GM18861 (cell line): ENCODE data around the gene JARID2.

Source experiments
- ATAC-seq: cut with Tn5 transposase; IDR thresholded peaks from one replicate; pipeline ENCODE4 v1.9.1; 2021; ENCODE audit not compliant: unreplicated experiment

Gene JARID2

DNA sequence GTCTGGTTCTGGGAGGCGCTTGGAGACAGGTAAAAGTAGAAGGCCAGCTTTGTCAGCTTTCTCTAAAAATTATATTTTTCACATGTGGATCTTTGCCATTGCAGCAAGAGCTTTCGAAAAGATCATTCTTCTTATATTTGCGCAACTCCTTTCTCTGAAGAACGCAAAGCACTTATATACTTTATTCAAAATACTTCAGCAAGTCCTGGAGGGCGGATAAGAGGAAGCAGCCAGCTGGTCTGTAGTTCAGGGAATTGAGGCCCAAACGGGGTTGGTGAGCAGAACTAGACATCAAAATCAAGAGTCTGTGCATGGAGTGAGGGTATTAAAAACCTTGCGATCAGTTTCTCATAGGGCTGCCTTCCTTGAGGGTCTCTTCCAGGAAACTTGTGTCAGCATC is 234.7 kb downstream of the JARID2 start:
- no peak for ATAC-seq

DNA sequence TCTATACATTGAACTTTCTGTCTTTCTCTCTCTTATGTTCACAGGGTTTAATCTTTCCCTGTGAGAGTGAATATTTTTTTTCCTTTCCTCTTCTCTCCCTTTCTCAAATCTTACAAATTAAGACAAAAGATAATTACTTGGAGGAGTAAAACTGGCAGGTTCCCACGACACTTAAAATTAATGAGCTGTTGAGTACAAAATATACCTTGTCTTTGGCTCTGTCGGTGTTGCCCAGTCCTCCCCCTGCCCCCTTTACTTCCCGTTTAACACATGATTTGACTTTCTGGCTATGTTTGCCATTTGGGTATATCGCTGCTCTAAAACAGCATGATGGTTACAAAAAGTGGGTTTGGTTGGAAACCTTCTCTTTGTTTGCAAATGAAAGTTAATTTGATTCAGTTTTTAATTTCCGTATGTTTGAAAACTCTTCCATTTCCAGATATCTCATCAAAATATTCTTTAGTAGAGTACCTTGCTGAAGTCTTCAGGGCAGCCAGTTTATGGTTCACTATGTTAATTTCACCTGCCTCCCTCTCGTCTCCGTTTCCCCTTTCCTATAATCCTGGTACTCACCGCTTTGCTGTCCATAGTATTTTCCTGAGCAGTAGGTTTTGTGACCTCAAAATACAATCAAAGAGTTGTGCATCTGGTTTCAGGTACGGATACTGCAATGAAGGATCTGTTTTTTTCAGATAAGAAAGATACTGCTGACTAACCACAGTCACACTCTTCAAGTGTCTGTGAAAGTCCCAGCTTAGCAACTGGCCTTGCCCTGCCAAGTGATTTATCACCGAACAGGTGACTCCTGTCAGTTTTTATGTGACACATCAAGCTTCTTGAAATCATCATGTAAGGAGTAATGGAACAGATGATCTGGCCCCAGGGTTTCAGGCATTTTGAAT is 235.8 kb downstream of the JARID2 start:
- ATAC-seq = no peak

GRCh38 chr6:15483060-15483459 is 237.2 kb downstream of the JARID2 start:
- ATAC-seq = no peak

- no peak for ATAC-seq
Observed at GRCh38 chr6:15484140-15484539, 238.3 kb downstream of the JARID2 start.

DNA sequence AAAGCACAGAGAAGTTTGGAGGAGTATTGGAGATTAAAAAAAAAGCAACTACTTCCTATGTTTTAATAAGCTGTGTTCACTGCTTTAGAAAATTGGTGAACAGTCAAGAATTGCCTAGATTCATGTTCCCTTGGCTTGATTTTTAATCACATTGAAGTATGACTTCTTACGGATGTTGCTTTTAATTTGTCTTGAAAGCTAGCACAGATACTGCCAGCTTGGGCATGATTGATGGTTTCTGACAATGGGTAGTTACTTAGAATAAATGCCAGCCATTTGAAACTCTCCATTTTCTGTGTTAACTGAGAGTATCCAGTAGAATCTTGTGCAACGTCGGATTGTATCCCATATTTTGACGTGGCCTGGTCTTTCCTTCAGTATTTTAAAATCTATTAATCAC is 239.0 kb downstream of the JARID2 start:
- ATAC-seq = no peak

DNA sequence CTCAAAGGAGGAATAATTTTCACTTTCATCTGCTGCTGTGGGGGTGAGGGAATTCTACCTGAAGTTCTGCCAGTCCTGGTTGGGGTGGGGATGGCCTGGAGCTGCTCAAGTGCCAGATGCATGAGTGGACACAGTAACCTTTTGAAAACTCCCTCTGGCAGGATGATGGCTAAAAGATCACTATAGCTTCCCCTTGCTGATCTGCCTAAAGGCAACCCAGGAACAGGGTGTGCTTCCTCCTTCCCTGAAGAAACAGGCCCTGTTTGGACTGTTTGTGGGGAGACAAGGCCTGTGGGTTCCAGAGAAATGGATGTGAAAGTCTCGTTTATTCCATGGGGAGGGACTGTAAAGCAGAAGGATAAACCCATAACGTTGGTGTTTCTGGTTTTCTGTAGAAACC is 240.1 kb downstream of the JARID2 start:
- ATAC-seq = no peak

DNA sequence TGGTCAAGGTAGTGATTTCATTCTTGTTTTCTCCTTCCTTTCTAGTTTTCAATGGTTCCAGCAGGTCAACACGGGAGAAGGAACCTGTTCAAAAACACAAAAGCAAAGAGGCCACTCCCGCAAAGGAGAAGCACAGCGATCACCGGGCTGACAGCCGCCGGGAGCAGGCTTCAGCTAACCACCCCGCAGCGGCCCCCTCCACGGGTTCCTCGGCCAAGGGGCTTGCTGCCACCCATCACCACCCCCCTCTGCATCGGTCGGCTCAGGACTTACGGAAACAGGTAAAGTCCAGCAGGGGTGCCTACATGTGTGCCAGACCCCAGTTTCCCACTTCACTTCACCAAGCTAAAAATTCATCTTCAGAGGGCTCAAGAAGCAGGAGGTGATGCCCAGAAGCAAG is 241.4 kb downstream of the JARID2 start:
- ATAC-seq = no peak

- no peak for ATAC-seq
Observed at GRCh38 chr6:15489261-15489962, 243.5 kb downstream of the JARID2 start.

- no peak for ATAC-seq
Observed at GRCh38 chr6:15490242-15491100, 244.6 kb downstream of the JARID2 start.

DNA sequence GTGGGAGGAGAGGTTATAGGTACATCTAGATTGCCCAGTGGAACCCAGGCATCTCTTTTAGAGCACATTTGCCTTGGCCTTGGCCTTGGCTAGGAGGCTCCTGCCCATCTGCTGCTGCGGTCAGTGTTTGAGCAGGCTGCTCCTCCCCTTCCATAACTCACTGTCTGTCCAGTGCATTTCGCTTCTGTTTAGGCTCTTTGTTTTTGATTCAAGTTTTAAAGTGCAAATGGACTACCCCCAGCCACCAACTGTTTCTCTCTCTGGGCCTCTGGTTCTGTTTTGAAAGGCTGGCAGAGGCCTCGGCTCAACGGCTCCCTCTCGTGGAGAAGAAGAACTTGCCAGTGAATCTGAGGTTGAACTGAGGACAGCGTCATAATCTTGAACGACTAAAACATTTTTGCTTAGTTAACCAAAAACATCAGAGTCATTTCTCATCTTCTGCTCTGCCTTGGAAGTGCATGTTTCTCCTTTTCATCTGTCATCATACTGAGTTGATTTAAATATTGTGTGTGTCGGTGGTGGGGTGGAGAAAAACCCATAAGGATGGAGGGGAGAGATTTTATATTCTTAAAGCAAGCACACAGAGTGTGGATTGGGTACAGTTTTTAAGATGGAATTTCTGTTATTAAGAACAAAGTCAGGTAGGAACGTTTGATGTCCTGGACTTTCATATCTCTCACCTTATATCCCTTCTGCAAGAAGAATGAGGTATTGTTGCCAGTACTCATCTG is 245.6 kb downstream of the JARID2 start:
- ATAC-seq = no peak

DNA sequence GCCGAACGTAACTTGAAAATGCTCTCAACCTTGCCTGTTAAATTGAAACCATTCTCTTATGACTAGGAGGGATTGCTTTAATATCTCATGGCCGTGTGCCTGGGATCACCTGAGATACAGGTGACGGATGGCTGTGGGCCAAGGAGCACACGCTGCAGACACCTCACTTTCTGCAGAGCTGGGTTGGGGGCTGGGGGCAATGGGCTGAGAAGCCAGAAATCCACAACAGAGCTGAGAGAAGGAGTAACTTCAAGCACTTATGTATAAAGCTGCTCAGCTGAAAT is 246.1 kb downstream of the JARID2 start:
- no peak for ATAC-seq

DNA sequence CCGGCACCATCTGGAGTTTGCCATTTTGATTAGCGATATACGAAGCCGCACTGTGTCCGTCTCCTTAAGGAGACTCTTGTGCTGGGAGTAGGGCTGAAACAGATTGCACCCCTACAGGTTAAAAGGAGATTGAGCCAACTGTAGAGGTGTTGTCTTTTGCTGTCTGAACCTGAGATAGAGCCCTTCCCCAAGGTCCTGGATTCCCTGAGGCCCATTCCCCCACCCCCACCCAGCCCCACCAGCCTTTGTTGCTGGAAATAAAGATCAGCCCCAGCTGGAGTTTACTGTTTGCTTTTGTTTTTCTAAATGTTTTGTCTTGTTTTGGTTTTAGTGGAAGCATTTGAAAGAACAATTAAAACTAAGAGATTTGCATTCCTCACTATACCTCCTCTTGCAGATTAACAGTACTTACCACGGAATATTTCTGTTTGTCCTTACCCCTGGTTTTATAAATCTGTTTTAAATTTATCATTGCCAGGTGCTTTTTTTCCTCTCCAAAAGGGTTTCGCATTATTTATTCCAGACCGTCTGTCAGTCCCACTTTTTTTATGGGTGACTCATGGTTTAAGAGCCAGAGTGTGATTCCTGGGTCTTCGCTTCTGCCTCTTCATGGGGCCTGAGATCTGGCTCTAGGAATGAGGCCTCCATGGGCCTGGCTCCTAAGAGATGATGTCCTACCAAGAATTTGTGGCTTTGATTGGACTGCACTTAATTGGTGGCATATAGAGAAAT is 247.7 kb downstream of the JARID2 start:
- ATAC-seq = no peak

DNA sequence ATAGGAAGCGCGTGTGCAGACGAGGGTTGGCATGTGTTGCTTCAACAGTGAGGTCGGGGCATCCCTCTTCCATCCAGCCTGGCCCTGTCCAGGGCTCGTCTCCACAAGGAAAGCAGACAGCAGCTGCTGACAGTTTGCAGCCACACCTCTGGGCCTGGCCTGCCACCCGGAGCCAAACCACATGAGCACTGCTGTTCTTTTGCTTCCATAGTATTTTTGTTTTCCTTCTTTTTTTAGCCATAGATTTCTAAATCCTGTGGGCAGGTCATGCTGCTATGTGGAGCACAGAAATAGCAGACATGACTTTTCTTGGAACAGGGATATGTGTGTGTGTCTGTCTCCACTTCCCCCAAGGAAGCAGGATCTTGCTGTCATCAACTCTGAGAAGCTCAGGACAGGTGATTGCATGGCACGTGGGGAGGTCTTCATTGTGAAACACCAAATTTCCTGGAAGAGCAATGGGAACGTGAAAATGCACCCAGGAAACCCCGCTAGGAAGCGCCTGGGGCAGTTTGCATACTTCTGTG is 249.6 kb downstream of the JARID2 start:
- no peak for ATAC-seq

DNA sequence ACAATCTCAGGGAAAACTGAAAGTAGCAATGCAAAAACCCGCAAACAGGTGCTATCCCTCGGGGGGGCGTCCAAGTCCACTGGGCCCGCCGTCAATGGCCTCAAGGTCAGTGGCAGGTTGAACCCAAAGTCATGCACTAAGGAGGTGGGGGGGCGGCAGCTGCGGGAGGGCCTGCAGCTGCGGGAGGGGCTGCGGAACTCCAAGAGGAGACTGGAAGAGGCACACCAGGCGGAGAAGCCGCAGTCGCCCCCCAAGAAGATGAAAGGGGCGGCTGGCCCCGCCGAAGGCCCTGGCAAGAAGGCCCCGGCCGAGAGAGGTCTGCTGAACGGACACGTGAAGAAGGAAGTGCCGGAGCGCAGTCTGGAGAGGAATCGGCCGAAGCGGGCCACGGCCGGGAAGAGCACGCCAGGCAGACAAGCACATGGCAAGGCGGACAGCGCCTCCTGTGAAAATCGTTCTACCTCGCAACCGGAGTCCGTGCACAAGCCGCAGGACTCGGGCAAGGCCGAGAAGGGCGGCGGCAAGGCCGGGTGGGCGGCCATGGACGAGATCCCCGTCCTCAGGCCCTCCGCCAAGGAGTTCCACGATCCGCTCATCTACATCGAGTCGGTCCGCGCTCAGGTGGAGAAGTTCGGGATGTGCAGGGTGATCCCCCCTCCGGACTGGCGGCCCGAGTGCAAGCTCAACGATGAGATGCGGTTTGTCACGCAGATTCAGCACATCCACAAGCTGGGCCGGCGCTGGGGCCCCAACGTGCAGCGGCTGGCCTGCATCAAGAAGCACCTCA is 250.7 kb downstream of the JARID2 start:
- ATAC-seq = no peak

DNA sequence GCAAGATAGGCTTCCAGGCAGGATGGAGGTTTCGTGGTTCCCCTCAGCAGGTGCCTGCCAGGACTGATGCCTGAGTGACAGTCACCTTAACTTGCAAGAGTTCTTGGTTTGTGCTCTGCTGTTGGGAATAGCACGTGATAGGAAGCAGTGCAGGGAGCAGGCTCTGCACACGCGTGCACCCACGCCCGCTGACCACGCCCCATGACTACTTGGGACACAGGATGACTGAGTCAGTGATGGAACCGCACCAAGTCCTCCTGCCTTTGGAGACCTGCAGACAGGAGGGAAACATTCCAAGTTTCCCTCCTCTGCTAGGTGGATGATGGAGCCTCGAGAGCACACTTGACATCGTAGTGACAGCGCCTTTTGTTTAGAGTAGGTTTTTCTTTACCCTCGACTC is 252.8 kb downstream of the JARID2 start:
- no peak for ATAC-seq

DNA sequence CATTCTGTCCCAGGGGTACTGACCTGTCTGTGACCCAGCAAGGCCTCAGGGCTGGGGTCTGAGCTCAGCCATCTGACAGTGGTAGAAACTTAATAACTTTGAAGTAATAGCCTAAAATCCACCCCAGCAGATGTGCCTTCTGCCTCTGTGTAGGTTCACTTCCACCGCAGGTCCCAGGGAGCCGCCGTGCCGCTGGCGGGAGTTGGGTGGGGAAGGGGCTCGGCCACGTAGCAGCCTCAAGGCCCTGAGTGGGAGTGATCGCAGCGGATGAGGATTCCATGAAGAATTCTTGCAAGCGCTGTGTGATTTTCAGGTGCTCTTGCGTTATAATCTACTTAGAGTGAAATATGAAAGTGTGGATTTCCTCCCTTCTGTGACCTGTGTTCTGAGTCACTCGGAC is 253.3 kb downstream of the JARID2 start:
- no peak for ATAC-seq

DNA sequence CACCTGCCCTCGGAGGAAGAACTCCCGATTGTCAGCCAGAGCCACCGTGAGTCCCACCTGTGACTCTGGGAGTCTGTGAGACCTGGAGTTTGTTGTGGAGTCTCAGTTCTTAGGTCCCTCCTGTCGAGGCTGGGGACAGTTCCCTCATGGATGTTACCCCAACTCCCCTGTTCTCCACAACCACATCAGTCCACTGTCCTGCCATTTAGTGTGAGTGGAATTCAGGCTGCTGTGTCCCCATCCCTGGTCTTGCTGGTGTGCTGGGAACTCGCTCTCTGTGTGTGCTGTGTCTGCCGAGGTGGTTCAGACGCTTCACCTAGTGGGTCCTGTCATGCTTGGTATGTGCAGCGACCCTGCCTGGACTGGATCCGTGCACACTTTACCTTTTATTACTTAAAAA is 253.7 kb downstream of the JARID2 start:
- ATAC-seq = no peak

GRCh38 chr6:15500078-15500740 is 254.3 kb downstream of the JARID2 start:
- no peak for ATAC-seq
